HG02943 (cell line): Measurements from ENCODE around the gene PSMA4.
"Not testable (repeated sequence)": the region's sequence is repeated elsewhere in the genome, so short reads cannot be mapped to it uniquely, and the experiment has no call there.

ENCODE experiments used
- ATAC-seq: cut with Tn5 transposase; IDR thresholded peaks from one replicate; pipeline ENCODE4 v1.9.1; 2021; ENCODE audit warnings: mild to moderate bottlenecking, low read depth, moderate library complexity; ENCODE audit not compliant: unreplicated experiment

The PSMA4 gene

DNA sequence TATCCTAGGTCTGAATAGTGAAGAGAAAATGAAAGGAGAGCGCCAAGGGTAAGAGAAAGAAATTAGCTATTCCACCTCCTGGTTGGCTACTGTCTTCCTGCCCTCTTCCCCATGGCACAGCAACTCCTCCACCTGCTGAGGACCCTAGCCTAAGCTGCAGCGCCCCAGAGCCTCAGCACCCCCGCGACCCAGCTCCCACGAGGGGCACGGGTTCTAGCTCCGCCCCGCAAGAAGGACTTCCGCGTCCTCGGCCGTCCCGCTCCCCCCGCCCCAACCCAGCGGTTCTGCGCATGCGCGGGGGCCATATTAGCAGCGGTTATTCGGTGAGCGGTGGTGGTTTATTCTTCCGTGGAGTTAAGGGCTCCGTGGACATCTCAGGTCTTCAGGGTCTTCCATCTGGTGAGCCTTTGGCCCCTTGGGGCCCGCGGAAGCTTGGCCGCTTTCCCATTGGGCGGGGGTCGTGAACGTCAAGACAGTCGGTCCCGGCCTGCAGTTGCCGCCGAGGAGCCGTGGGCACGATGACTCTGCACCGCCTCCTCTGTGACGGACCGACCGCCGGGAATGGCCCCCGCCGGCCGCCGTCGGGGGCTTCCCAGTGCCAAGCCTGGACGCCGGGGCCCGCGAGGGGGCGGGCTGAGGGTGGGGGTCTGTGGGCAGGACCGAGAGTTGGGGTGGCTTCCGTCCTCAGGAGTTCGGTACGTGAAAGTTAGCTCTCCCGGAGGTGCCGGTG is at the start of gene PSMA4:
Gene PSMA4, plus strand, starts transcription at position 304 of the 730 bp plus-strand sequence. CDS start 1,484 bp downstream, outside the sequence.
- ATAC-seq = peak; percentile 76

DNA sequence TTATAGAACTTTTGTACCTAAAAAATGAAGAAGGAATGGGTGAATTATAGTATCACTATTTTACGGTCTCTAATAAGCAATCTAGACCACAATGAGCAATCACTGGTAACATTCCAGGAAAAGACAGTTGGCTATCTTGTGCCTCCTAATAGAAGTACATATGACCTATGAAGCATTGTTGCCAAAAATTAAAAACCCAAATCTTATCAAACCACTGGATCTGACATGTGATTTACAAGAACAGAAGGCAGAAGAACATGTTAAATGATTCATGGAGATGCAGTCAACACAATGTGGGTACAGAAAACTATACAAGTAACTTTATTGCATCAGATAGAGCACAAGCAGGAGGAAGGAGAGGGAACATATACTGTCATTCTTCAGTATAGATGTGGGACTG is 47.4 kb upstream of the PSMA4 start:
- ATAC-seq = no peak

GRCh38 chr15:78501857-78502256 is 38.4 kb upstream of the PSMA4 start:
- no peak for ATAC-seq

- ATAC-seq = no peak
These were observed 37.6 kb upstream of the PSMA4 start for GRCh38 chr15:78502641-78503040.

GRCh38 chr15:78506971-78507830 is 33.0 kb upstream of the PSMA4 start, which contains the start of gene HYKK:
HYKK (plus strand) TSS chr15:78507577; CDS start chr15:78513089, 5,512 bp downstream.
- peak; percentile 77 for ATAC-seq

DNA sequence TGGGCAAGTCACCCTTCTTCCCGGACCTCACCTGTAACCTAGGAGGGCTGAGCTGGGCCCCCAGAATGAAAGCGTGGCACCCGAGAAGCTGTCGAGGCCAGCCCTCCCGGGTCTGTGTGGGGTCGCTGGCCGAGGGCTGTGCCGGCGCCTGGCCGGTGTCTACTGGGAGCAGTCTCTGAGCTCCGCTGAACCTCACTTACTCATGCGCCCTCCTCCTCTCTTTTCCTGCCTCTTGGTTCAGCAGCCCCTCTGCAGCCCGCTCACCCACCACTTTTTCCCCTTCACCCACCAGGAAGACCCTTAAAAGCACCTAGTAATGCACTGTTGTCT is 32.4 kb upstream of the PSMA4 start:
- no peak for ATAC-seq

DNA sequence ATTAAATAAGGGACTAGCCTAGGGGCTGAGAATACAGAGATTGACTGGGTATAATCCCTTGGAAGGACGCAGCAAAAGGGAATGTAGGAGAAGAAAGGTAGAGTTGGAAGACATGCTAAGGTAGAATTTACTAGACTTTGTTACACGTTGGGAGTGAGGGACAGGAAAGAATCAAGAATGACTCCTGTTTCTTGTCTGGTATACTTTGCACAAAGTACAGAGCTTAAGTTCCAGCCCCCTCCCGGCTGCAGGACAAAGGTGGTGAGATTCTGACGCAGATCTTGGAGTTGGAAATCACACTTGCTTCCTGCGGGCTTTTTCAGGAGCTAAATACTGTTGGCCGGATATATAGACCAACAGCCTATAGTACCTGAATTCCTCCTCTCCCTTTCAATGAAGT is 32.0 kb upstream of the PSMA4 start:
- no peak for ATAC-seq

DNA sequence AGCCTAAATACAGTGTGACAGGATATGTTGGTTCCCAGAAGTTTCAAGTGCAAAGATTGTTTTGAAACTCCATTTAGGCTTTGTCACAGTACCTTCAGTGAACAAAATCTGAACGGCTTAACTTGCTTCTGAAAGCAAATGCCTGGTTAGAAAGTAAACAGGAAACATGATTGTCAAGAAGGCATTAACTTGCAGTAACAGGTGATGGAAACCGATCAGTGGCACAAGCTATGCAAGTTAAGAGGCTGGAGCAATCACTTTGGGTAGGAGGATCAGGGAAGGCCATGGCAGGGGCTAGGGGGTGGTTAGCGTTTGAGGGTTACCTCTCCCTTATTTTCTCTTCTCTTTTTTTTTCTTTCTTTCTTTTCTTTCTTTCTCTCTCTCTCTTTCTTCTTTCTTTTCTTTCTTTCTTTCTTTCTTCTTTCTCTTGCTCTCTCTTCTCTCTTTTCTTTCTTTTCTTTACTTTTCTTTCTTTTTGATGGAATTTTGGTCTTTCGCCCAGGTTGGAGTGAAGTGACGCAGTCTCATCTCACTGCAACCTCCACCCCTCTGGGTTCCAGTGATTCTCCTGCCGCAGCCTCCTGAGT is 30.4 kb upstream of the PSMA4 start:
- no peak for ATAC-seq

DNA sequence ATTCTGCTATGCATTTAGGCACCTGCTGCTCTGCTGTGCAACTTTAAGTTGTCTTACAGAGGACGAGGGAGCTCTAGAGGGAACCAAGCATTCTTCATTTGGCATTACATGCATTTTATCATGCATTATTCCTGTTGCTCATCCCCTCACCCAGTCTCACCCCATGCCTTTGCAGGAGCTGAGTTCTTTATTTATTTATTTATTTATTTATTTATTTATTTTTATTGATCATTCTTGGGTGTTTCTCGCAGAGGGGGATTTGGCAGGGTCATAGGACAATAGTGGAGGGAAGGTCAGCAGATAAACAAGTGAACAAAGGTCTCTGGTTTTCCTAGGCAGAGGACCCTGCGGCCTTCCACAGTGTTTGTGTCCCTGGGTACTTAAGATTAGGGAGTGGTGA is 20.2 kb upstream of the PSMA4 start:
- not testable (repeated sequence) for ATAC-seq

GRCh38 chr15:78524230-78524629 is 16.0 kb upstream of the PSMA4 start:
- no peak for ATAC-seq

- ATAC-seq = no peak
These were observed 12.9 kb upstream of the PSMA4 start for GRCh38 chr15:78527325-78527724.

GRCh38 chr15:78533331-78533730 is 6.9 kb upstream of the PSMA4 start:
- ATAC-seq = no peak

DNA sequence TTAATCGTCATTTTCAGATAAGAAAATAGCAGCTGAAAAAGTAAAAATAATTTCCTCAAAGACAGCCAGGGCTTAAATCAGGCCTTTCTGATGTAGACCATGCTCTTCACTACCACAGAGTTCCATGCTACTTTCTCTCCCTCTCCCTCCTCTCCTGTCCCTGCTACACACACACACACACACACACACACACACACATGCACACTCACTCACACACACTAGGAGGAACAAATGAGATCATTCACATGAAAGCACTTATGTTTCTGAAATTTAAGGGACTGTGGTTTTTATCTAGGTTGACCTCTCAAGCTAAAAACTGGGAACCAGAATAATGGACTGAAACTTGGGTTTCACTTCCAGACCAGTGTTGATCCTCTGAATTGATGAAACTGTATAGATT is 4.1 kb upstream of the PSMA4 start:
- ATAC-seq = no peak

DNA sequence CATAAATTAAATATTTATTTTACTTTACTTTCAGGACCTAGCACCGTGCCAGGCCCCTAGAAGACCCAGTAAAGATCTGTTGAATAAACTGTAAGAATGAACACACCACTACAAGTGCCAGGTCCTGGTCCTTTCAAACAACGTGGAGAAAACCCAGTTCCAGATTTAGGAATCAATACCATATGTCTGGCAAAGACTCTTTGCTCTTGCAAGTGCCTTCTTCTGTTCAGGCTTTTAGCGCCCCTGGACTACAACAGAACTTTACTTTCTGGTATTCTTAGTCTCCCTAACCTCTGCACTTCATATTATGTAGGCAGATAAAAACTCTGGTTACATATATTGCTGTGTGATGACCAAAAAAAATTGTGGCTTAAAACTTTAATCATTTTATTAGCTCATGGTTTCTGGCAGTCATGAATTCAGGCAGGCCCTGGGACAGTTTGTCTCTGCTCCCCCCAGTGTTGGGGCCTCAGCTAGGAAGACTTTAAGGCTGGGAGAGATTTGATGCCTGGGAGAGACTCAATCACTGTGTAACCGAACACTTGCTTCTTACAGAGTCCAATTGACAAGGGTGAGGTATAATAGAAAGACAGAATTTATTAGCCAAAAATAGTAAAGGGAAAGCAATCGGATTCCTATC is 2.9 kb upstream of the PSMA4 start:
- ATAC-seq = no peak

GRCh38 chr15:78538358-78538757 is 1.9 kb upstream of the PSMA4 start:
- ATAC-seq = no peak

- ATAC-seq = not testable (repeated sequence)
These were observed 642 bp upstream of the PSMA4 start for GRCh38 chr15:78539464-78540140.

- ATAC-seq = no peak
These were observed 863 bp downstream of the PSMA4 start for GRCh38 chr15:78540871-78541743.

DNA sequence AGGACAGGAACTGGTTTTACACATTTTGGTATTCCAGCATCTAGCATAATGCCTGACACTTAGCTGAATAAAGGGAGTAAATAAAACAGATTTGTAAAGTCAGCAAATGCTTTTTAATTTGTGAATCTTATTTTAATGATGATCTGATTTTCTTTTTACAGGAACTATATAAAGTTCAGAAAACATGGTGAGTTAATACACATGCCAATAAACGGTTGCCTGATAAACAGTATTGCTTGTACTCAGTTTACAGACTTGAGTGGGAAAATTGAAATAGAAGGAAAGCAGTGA is 1.4 kb downstream of the PSMA4 start:
- no peak for ATAC-seq

- ATAC-seq = no peak
These were observed 2.4 kb downstream of the PSMA4 start for GRCh38 chr15:78542647-78543046.

- no peak for ATAC-seq
These were observed 9.9 kb downstream of the PSMA4 start for GRCh38 chr15:78550194-78550593.
